Dermis blood vessel endothelial cell (primary cell): ENCODE results near the gene IRAK4. TPM values are rescaled to one million over a fixed set of nuclear protein-coding genes. Genes with fewer than 3 reads are reported as not detected.

Experiments
- total RNA-seq: library from RNA; depleted of rRNA; stranded (reverse); fragments of >200 nt; gene quantifications from 2 replicates; pipeline ENCODE4 v1.2.3, GENCODE V29; 2014

IRAK4 gene
- total RNA-seq, 1 donor from 2014 or later: 29.6 TPM

Other genes with a start within 250 kb of the IRAK4 start
- gene ADAMTS20, start 206.7 kb upstream of the IRAK4 start, total RNA-seq: not detected in 2 replicates
- gene PUS7L, start 161 bp upstream of the IRAK4 start, total RNA-seq: 18.7 and 22.8 TPM in 2 replicates
- 127 and 157 TPM in 2 replicates for gene TWF1, start 47.4 kb downstream of the IRAK4 start, total RNA-seq
- gene TMEM117, start 77.1 kb downstream of the IRAK4 start, total RNA-seq: 3.4 and 4.8 TPM in 2 replicates